Central memory CD8-positive, alpha-beta T cell (primary cell): ENCODE measurements around the gene NODAL.

Experiments
- ATAC-seq: fragments of 150-1000 bp; cut with Tn5 transposase; replicated peaks from 2 replicates; pipeline ENCODE4 v1.10.0; 2022; ENCODE audit warnings: mild to moderate bottlenecking, moderate FRiP score, moderate number of reproducible peaks; ENCODE audit not compliant: poor library complexity, severe bottlenecking; ENCODE audit errors: extremely low read depth
- DNase-seq, 2 donors: peaks; one replicate each; pipeline ENCODE4 v3.0.0; 2021; ENCODE audit warnings: low spot score in 2 of 2
- H3K27ac Mint-ChIP-seq: one replicate; pipeline ENCODE4 v1.8.0; 2022; ENCODE audit warnings: low read depth, mild to moderate bottlenecking, moderate library complexity, mixed read lengths
- H3K27me3 Mint-ChIP-seq: one replicate; pipeline ENCODE4 v1.8.0; 2022; ENCODE audit warnings: mixed read lengths
- H3K36me3 Mint-ChIP-seq: one replicate; pipeline ENCODE4 v1.8.0; 2022; ENCODE audit warnings: mild to moderate bottlenecking, moderate library complexity, mixed read lengths; ENCODE audit not compliant: insufficient read depth
- H3K4me1 Mint-ChIP-seq: one replicate; pipeline ENCODE4 v1.8.0; 2022; ENCODE audit warnings: mixed read lengths
- H3K4me3 Mint-ChIP-seq: one replicate; pipeline ENCODE4 v1.8.0; 2022; ENCODE audit warnings: mild to moderate bottlenecking, moderate library complexity, mixed read lengths
- H3K9me3 Mint-ChIP-seq: one replicate; pipeline ENCODE4 v1.8.0; 2022; ENCODE audit warnings: mixed read lengths

The NODAL gene

DNA sequence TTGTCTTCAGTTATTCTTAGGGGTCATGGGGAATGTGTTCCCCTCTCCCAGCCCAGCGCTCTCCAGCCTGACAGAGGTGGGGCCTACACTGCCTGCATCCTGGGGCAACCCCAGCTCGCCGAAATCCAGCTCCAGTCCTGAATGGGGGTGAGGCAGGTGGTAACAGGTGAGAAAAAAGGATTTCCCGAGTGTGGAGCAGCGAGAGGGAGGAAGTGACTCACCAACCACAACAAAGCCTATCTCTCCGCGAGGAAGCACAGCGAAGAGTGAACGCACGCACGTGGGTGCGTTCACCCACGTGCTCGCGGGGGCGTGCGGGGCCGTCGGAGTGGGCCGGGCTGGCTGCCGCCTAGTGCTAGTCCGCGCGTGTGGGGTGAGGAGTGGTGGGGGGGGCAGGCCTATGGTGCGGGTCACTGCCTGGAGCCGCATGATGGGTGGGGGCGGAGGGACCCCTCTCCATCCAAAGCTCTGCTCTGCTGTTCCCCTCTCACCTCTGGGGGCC, 36.2 kb upstream of the NODAL start:
- Mint-ChIP-seq H3K9me3 (no peaks in the 10 kb centered on the region), H3K36me3 (peaks cover 4% of the 10 kb centered on the region), H3K4me3 (peak overlapping the region; percentile 80), H3K4me1 (peaks cover 38% of the 10 kb centered on the region), H3K27me3 (peaks cover 39% of the 10 kb centered on the region), H3K27ac (peak overlapping the region; percentile 35)
- peak; percentile 45 to 60 for DNase-seq
- ATAC-seq, result peak; percentile 88

- Mint-ChIP-seq H3K27me3 (peaks cover 39% of the 10 kb centered on the region), H3K36me3 (peaks cover 4% of the 10 kb centered on the region)
Observed at GRCh38 chr10:70476249-70477035, 35.0 kb upstream of the NODAL start.

GRCh38 chr10:70475661-70476060, 34.2 kb upstream of the NODAL start:
- DNase-seq (no peak), ATAC-seq (no peak)
- no peak overlapping the region for H3K4me3 Mint-ChIP-seq
- peaks cover 35% of the 10 kb centered on the region for H3K4me1 Mint-ChIP-seq
- peaks cover 33% of the 10 kb centered on the region for H3K27me3 Mint-ChIP-seq
- no peaks in the 10 kb centered on the region for H3K9me3 Mint-ChIP-seq
- H3K36me3 Mint-ChIP-seq, result peaks cover 4% of the 10 kb centered on the region
- H3K27ac Mint-ChIP-seq, result no peak overlapping the region

More at GRCh38 chr10:70476249-70477035, 35.0 kb upstream of the NODAL start:
- no peak overlapping the region for H3K27ac Mint-ChIP-seq
- no peak overlapping the region for H3K4me3 Mint-ChIP-seq
- ATAC-seq, result no peak
- peaks cover 38% of the 10 kb centered on the region for H3K4me1 Mint-ChIP-seq
- H3K9me3 Mint-ChIP-seq, result no peaks in the 10 kb centered on the region
- no peak for DNase-seq

GRCh38 chr10:70474780-70475179, 33.3 kb upstream of the NODAL start:
- ATAC-seq (no peak), DNase-seq (no peak)
- H3K27ac Mint-ChIP-seq, result no peak overlapping the region
- peaks cover 28% of the 10 kb centered on the region for H3K27me3 Mint-ChIP-seq
- no peak overlapping the region for H3K4me3 Mint-ChIP-seq
- peaks cover 26% of the 10 kb centered on the region for H3K4me1 Mint-ChIP-seq
- peaks cover 4% of the 10 kb centered on the region for H3K36me3 Mint-ChIP-seq
- no peaks in the 10 kb centered on the region for H3K9me3 Mint-ChIP-seq

DNA sequence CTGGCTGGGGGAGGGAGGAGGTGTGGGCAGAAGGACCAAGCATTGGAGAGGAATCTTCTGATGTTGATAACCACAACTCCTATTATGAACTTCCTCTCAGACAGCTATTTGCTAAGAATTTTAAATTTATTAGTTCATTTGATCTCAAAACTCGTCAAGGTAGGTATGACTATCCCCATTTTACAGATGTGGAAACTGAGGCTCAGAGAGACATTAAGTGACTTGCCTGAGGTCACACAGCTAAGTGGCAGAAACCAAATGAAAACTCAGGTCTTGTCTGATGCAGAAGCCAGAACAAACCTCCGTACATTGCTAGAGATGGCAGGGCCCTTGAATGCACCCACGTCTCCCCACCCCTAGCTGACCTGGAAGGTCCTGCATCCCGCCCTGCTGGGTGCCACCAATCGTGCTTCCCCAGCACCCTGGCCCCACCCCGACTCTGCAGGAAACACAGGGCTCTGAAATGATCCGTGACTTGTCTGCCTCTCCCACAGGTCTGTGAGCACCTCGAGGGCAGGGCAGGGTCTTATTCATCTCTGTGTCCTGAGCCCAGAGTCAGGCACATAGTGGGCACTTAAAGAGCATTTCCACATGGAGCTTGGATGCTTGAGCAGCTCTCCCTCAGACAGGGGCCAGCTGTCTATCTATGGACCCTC, 31.4 kb upstream of the NODAL start:
- H3K27ac Mint-ChIP-seq, result no peak overlapping the region
- DNase-seq (no peak), ATAC-seq (no peak)
- peaks cover 16% of the 10 kb centered on the region for H3K4me1 Mint-ChIP-seq
- peaks cover 4% of the 10 kb centered on the region for H3K36me3 Mint-ChIP-seq
- H3K27me3 Mint-ChIP-seq, result peaks cover 42% of the 10 kb centered on the region
- H3K4me3 Mint-ChIP-seq, result no peak overlapping the region
- H3K9me3 Mint-ChIP-seq, result no peaks in the 10 kb centered on the region

DNA sequence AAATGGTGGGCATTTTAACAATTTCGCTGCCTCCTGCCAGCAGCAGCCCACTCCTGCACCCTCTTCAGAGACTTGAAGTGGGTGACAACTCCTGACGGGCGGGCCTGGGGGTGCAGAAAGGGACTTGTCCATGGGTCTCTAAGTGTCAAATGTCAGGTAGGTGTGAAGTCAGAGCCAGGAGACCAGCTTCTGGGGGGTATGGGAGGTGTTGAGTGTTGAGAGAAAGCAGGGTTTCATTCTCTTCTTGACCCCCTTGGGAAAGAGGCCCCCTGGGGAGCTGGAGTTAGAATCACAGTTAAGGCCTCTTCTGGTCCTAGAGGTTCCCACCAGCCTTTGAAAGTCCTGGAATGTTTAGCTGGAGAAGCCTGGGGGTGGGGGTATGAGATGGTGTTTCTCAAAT, 25.5 kb upstream of the NODAL start:
- Mint-ChIP-seq H3K36me3 (no peaks in the 10 kb centered on the region), H3K27me3 (peaks cover 37% of the 10 kb centered on the region), H3K9me3 (no peaks in the 10 kb centered on the region), H3K4me3 (no peak overlapping the region), H3K27ac (no peak overlapping the region), H3K4me1 (no peaks in the 10 kb centered on the region)
- DNase-seq, result no peak
- ATAC-seq, result no peak

- Mint-ChIP-seq H3K27me3 (peaks cover 45% of the 10 kb centered on the region), H3K4me3 (no peak overlapping the region), H3K36me3 (no peaks in the 10 kb centered on the region), H3K27ac (no peak overlapping the region), H3K4me1 (no peaks in the 10 kb centered on the region), H3K9me3 (no peaks in the 10 kb centered on the region)
- no peak for DNase-seq
- no peak for ATAC-seq
Observed at GRCh38 chr10:70465832-70466231, 24.4 kb upstream of the NODAL start.

DNA sequence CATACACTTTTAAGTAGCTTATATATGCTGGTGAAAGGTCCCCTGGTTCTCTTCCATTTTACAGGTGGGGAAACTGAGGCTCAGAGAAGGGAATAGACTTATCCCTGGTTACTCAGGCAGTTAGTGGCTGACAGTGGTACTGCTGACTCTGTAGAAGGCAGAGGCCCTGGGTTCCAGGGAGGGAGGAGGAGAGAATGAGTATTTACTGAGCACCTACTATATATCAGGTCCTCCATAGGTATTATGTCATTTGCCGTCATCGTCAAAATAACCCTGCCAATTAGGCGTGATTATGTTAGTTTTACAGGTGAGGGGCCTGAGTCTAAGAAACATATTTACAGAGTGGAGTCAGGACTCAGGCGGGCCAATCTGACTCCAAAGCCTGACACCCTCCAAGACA, 23.8 kb upstream of the NODAL start:
- Mint-ChIP-seq H3K4me1 (no peaks in the 10 kb centered on the region), H3K4me3 (no peak overlapping the region), H3K27ac (no peak overlapping the region), H3K27me3 (peaks cover 50% of the 10 kb centered on the region), H3K36me3 (no peaks in the 10 kb centered on the region), H3K9me3 (no peaks in the 10 kb centered on the region)
- DNase-seq (no peak), ATAC-seq (no peak)

GRCh38 chr10:70462349-70462984, 21.0 kb upstream of the NODAL start:
- H3K9me3 Mint-ChIP-seq, result no peaks in the 10 kb centered on the region
- peaks cover 43% of the 10 kb centered on the region for H3K27me3 Mint-ChIP-seq
- no peak overlapping the region for H3K4me3 Mint-ChIP-seq
- H3K4me1 Mint-ChIP-seq, result no peaks in the 10 kb centered on the region
- ATAC-seq, result no peak
- H3K36me3 Mint-ChIP-seq, result no peaks in the 10 kb centered on the region
- no peak for DNase-seq
- H3K27ac Mint-ChIP-seq, result no peak overlapping the region

GRCh38 chr10:70461397-70462348, 20.2 kb upstream of the NODAL start:
- Mint-ChIP-seq H3K27ac (no peak overlapping the region), H3K27me3 (peaks cover 43% of the 10 kb centered on the region), H3K9me3 (no peaks in the 10 kb centered on the region), H3K36me3 (no peaks in the 10 kb centered on the region), H3K4me3 (no peak overlapping the region), H3K4me1 (no peaks in the 10 kb centered on the region)
- DNase-seq (no peak), ATAC-seq (no peak)

GRCh38 chr10:70459774-70460490, 18.5 kb upstream of the NODAL start:
- Mint-ChIP-seq H3K27me3 (peaks cover 50% of the 10 kb centered on the region), H3K4me1 (no peaks in the 10 kb centered on the region), H3K27ac (no peak overlapping the region), H3K36me3 (no peaks in the 10 kb centered on the region), H3K9me3 (no peaks in the 10 kb centered on the region), H3K4me3 (no peak overlapping the region)
- DNase-seq (no peak), ATAC-seq (no peak)
